HFFc6 (cell line): ENCODE data around the gene OPCML. TPM values are rescaled to one million over a fixed set of nuclear protein-coding genes. Genes with fewer than 3 reads are reported as not detected.

Source experiments
- DNase-seq: peaks from one replicate; pipeline ENCODE4 v3.0.0-alpha.2; 2018
- H3K27ac Mint-ChIP-seq: 2 replicates; pipeline ENCODE4 v1.8.0; 2020; ENCODE audit warnings: mild to moderate bottlenecking, mixed read lengths
- H3K27me3 Mint-ChIP-seq: 2 replicates; pipeline ENCODE4 v1.8.0; 2021; ENCODE audit warnings: mild to moderate bottlenecking, moderate library complexity, mixed read lengths; ENCODE audit not compliant: insufficient read depth
- H3K36me3 Mint-ChIP-seq: 2 replicates; pipeline ENCODE4 v1.8.0; 2021; ENCODE audit warnings: low read depth, mixed read lengths
- H3K4me1 Mint-ChIP-seq: 2 replicates; pipeline ENCODE4 v1.8.0; 2020; ENCODE audit warnings: low read depth, mixed read lengths
- H3K4me3 Mint-ChIP-seq: 2 replicates; pipeline ENCODE4 v1.8.0; 2020; ENCODE audit warnings: mild to moderate bottlenecking, moderate library complexity, mixed read lengths
- H3K9me3 Mint-ChIP-seq: 2 replicates; pipeline ENCODE4 v1.8.0; 2020; ENCODE audit warnings: mild to moderate bottlenecking, mixed read lengths
- CTCF ChIP-seq: fragments of 200-600 bp; sonication (generic); IDR thresholded peaks from 2 replicates; pipeline ENCODE4 v1.5.0; 2021; ENCODE audit warnings: antibody characterized with exemption, mild to moderate bottlenecking
- total RNA-seq, 6 experiments: library from RNA; stranded (reverse); fragmentation: NEBNext Ultra II Directional; extraction: Animal tissue kit (Norgen Biotek cat#: 25700); gene quantifications; 2 replicates in 1 of 6; 3 replicates in 5 of 6; pipeline ENCODE4 v1.2.3, GENCODE V29; 2021

OPCML gene
- total RNA-seq, 6 experiments from 2014 or later = 0.11 to 1.7 (median 0.33) TPM

GRCh38 chr11:132456751-132457328 lies 1075.5 kb downstream of the OPCML start:
- H3K27ac Mint-ChIP-seq = no peak overlapping the region
- no peaks in the 10 kb centered on the region for H3K4me1 Mint-ChIP-seq
- H3K36me3 Mint-ChIP-seq = no peaks in the 10 kb centered on the region
- H3K9me3 Mint-ChIP-seq = no peaks in the 10 kb centered on the region
- no peak for TF ChIP-seq CTCF
- no peak overlapping the region for H3K4me3 Mint-ChIP-seq
- peaks cover 15% of the 10 kb centered on the region; the same call in 1 of the 2 replicates for H3K27me3 Mint-ChIP-seq
- DNase-seq = no peak

- H3K4me3 Mint-ChIP-seq = no peak overlapping the region
- H3K4me1 Mint-ChIP-seq = no peaks in the 10 kb centered on the region
- no peaks in the 10 kb centered on the region for H3K9me3 Mint-ChIP-seq
- H3K36me3 Mint-ChIP-seq = no peaks in the 10 kb centered on the region
- H3K27me3 Mint-ChIP-seq = peaks cover 10% of the 10 kb centered on the region; the same call in 1 of the 2 replicates
- no peak for DNase-seq
- TF ChIP-seq CTCF = no peak
- no peak overlapping the region for H3K27ac Mint-ChIP-seq
Measured at GRCh38 chr11:132455044-132455443, 1077.3 kb downstream of the OPCML start.

GRCh38 chr11:132453406-132453805 lies 1078.9 kb downstream of the OPCML start:
- no peak overlapping the region for H3K27ac Mint-ChIP-seq
- H3K4me1 Mint-ChIP-seq = peaks cover 4% of the 10 kb centered on the region; the same call in 1 of the 2 replicates
- H3K27me3 Mint-ChIP-seq = peaks cover 10% of the 10 kb centered on the region
- H3K9me3 Mint-ChIP-seq = no peaks in the 10 kb centered on the region
- no peak for DNase-seq
- H3K4me3 Mint-ChIP-seq = no peak overlapping the region
- no peaks in the 10 kb centered on the region for H3K36me3 Mint-ChIP-seq
- TF ChIP-seq CTCF = no peak

- Mint-ChIP-seq H3K27ac (no peak overlapping the region), H3K4me1 (peaks cover 9% of the 10 kb centered on the region; the same call in 1 of the 2 replicates), H3K27me3 (peaks cover 6% of the 10 kb centered on the region), H3K36me3 (no peaks in the 10 kb centered on the region), H3K9me3 (no peaks in the 10 kb centered on the region), H3K4me3 (no peak overlapping the region; the same call in 1 of the 2 replicates)
- no peak for TF ChIP-seq CTCF
- no peak for DNase-seq
Measured at GRCh38 chr11:132452616-132453015, 1079.7 kb downstream of the OPCML start.

- no peak overlapping the region; the same call in 1 of the 2 replicates for H3K4me3 Mint-ChIP-seq
- peaks cover 6% of the 10 kb centered on the region for H3K27me3 Mint-ChIP-seq
- no peaks in the 10 kb centered on the region for H3K36me3 Mint-ChIP-seq
- H3K27ac Mint-ChIP-seq = no peak overlapping the region
- no peaks in the 10 kb centered on the region for H3K9me3 Mint-ChIP-seq
- DNase-seq = no peak
- no peak for TF ChIP-seq CTCF
- peaks cover 9% of the 10 kb centered on the region; the same call in 1 of the 2 replicates for H3K4me1 Mint-ChIP-seq
Measured at GRCh38 chr11:132451942-132452601, 1080.2 kb downstream of the OPCML start.
